ENCODE data around the gene ZNF8.

DNA sequence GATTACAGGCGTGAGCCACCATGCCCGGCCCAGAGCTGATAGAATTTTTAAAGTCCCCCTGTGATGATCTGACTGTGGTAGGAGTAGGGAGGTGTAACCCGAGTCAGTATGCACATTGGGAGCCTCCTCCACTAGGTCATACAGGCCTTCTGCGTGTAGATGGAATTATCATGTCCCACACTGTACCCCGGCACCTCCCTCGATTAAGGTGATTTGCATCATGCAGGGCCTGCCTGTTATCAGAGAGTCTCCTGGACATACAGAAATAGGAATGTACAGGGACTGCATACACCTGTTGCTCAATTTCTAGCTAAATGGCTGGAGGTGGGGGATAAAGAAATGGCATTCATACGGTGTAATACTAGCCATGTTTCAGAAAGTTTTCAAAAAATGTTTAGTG, 25.5 kb downstream of the ZNF8 start:
- TF ChIP-seq, protein P1, sequence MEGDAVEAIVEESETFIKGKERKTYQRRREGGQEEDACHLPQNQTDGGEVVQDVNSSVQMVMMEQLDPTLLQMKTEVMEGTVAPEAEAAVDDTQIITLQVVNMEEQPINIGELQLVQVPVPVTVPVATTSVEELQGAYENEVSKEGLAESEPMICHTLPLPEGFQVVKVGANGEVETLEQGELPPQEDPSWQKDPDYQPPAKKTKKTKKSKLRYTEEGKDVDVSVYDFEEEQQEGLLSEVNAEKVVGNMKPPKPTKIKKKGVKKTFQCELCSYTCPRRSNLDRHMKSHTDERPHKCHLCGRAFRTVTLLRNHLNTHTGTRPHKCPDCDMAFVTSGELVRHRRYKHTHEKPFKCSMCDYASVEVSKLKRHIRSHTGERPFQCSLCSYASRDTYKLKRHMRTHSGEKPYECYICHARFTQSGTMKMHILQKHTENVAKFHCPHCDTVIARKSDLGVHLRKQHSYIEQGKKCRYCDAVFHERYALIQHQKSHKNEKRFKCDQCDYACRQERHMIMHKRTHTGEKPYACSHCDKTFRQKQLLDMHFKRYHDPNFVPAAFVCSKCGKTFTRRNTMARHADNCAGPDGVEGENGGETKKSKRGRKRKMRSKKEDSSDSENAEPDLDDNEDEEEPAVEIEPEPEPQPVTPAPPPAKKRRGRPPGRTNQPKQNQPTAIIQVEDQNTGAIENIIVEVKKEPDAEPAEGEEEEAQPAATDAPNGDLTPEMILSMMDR (IDR thresholded peaks at IDR 0.05; ENCODE audit: poor library complexity, severe bottlenecking), result no peak
- TF ChIP-seq POLR2AphosphoS5 (IDR thresholded peaks at IDR 0.05) (no peak), TAF1 (IDR thresholded peaks at IDR 0.05; ENCODE audit: low read depth) (no peak), EP300 (conservative IDR thresholded peaks at IDR 0.05; ENCODE audit: poor library complexity, severe bottlenecking) (no peak), MXI1 (conservative IDR thresholded peaks at IDR 0.05; ENCODE audit: poor library complexity, severe bottlenecking) (no peak)
